Measurements from ENCODE around the gene RASD1. TPM values are rescaled to one million over a fixed set of nuclear protein-coding genes. Genes with fewer than 3 reads are reported as not detected.

The RASD1 gene
- total and polyA plus RNA-seq, 4 donors: 0.89 to 46.7 (median 14.7) TPM

DNA sequence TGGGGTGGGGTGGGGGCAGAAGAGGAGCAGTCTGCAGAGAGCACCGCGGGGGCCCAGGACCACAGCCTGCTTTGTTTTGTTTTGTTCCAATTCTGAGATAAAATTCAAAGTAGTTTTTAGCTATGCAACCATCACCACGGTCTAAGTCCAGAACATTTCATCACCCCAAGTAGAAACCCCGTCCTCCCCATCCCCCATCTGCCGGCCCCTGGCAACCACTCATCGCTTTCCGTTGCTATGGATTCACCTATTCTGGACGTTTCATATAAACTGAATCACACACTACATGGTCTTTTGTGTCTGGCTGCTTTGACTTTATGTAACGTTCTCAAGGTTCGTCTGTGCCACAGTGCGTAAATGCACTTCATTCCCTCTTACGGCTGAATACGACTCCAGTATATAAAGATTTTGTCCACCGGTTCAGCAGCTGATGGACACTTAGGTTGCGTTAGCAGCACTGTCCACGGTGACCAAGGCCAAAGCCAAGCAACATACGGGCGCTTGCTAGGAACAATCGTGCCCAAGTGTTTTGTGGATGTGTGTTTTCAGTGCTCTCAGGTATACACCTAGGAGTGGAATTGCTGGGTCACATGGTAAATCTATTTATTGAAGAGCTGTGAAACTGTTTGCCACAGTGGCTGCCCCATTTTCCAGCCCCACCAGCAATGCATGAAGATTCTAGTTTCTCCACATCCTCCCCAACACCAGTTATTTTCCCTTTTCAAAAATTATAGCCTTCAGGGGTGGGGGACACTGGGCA is 27.7 kb upstream of the RASD1 start (continued):
- TF ChIP-seq, protein P1, sequence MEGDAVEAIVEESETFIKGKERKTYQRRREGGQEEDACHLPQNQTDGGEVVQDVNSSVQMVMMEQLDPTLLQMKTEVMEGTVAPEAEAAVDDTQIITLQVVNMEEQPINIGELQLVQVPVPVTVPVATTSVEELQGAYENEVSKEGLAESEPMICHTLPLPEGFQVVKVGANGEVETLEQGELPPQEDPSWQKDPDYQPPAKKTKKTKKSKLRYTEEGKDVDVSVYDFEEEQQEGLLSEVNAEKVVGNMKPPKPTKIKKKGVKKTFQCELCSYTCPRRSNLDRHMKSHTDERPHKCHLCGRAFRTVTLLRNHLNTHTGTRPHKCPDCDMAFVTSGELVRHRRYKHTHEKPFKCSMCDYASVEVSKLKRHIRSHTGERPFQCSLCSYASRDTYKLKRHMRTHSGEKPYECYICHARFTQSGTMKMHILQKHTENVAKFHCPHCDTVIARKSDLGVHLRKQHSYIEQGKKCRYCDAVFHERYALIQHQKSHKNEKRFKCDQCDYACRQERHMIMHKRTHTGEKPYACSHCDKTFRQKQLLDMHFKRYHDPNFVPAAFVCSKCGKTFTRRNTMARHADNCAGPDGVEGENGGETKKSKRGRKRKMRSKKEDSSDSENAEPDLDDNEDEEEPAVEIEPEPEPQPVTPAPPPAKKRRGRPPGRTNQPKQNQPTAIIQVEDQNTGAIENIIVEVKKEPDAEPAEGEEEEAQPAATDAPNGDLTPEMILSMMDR (IDR thresholded peaks at IDR 0.05; ENCODE audit: low read depth, low read length, missing input control): no peak

DNA sequence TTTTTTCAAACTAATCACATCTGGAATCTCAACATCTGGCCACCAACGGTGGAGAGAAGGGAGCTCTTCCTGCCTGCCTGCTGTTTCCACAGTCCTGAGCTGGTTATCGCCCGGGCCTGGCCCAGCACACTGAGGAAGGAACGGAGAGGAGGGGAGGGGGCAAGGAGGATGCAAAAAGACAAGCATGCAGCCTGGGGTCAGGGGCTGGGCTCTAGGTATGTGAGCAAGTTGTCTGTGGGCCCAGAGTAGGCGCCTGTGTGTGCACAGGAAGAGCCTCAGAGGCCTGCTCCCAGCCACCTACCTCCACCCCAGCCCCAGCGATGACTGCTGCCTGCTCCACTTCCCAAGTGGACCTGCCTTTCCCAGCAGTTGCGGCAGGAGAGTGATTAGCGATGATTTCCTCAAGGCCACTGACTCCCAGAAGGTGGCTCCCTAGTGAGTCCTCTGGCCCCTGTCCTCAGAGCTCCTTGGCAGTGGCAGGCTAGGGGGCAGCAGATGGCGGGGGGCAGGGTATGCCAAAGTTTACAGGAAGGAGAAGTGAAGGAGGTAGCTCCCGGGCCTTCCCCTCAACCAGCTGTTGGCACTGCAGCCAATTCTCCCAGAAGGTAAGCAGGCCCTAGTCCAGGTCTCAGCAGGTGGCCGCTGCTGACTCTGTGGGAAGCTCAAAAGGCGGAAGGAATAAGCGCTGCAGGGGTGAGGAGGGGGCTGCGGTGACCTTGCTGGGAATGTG is 27.0 kb upstream of the RASD1 start:
- DNase-seq (ENCODE audit: low spot score): no peak
- TF ChIP-seq ATF3 (IDR thresholded peaks at IDR 0.05): no peak
- WGBS: 69% methylated on average over 14 of the region's 14 CpGs
- no peak overlapping the region for H3K9ac ChIP-seq (ENCODE audit: low read depth in 1 of 2, low read length in 2 of 2)
- H3K4me3 ChIP-seq (ENCODE audit: low read depth in 1 of 3, low read length in 3 of 3): no peak overlapping the region
- H3K27me3 ChIP-seq (ENCODE audit: control insufficient read depth in 4 of 4, insufficient read depth in 4 of 4, low read length in 3 of 4): no peaks in the 10 kb centered on the region
- H3K27ac ChIP-seq (ENCODE audit: low read depth in 1 of 2, low read length in 2 of 2): peak overlapping the region; percentile 48 to 53
- peaks cover 0 to 25% (median 6%) of the 10 kb centered on the region in 4 donors for H3K36me3 ChIP-seq (ENCODE audit: control insufficient read depth in 4 of 4, insufficient read depth in 3 of 4, low read depth in 1 of 4, low read length in 3 of 4)
- H3K4me1 ChIP-seq (ENCODE audit: control insufficient read depth in 4 of 4, insufficient read depth in 4 of 4, low read length in 3 of 4): peaks cover 9 to 44% (median 29%) of the 10 kb centered on the region in 4 donors
- H3K9me3 ChIP-seq (ENCODE audit: control insufficient read depth in 4 of 4, low read length in 3 of 4): no peaks in the 10 kb centered on the region

DNA sequence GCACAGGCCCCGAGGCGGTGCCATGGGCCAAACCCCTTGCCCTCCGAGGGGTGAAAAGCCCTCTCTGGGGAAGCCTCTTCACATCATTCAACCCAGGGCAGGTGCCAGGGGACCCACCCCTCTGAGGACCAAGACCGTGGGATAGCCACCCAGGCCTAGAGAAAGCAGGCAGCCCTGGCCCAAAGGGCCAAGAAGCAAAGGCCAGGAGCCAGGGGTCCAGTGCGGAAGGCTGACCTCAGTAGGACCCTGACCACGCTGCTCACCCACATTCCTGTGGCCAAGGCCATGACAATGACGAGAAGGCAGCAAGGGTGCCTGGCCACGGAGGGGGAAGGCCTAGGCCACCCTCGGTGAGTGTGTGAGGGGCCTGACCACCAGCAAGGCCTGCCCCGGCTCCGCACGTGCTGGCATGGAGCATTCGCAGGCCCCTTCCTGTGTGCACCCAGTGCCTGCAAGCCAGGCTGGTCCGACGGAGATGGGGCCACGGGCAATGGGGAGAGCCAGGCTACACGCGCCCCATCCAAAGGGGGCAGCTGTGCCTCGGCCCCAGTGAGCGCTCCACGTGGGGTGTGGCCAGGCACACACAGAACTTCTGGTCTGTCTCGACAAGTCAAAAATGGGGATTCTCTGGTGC is 24.5 kb upstream of the RASD1 start:
- WGBS: 96% methylated on average over 22 of the region's 22 CpGs
- H3K4me1 ChIP-seq (ENCODE audit: control insufficient read depth in 4 of 4, insufficient read depth in 4 of 4, low read length in 3 of 4): peaks cover 3 to 19% (median 10%) of the 10 kb centered on the region in 4 donors
- H3K27ac ChIP-seq (ENCODE audit: low read depth in 1 of 2, low read length in 2 of 2): no peak overlapping the region

DNA sequence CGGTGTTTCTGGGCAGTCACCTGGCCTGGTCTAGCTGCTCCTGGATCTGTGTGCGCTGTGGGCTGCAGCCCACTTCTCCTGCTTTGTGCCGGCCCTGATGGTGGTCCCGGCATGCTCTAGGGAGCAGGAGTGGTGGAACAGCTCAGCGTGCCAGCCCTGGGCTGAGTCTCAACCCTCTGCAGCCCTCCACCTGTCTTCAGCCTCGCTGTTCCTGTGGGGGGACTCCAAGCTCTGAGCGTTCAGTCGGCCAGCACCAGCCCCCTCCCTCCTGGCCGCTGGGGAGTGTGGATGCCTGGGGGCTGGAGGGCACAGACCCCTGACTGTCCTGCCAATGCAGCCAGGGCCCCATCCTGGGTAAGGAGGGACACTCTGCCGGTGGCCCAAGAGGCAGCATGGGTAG is 23.7 kb upstream of the RASD1 start:
- Histone ChIP-seq H3K36me3 (ENCODE audit: control insufficient read depth in 4 of 4, insufficient read depth in 3 of 4, low read depth in 1 of 4, low read length in 3 of 4) (peaks cover 0 to 32% (median 8%) of the 10 kb centered on the region in 4 donors), H3K27me3 (ENCODE audit: control insufficient read depth in 4 of 4, insufficient read depth in 4 of 4, low read length in 3 of 4) (no peaks in the 10 kb centered on the region), H3K27ac (ENCODE audit: low read depth in 1 of 2, low read length in 2 of 2) (no peak overlapping the region), H3K9ac (ENCODE audit: low read depth in 1 of 2, low read length in 2 of 2) (no peak overlapping the region), H3K4me3 (ENCODE audit: low read depth in 1 of 3, low read length in 3 of 3) (no peak overlapping the region), H3K4me1 (ENCODE audit: control insufficient read depth in 4 of 4, insufficient read depth in 4 of 4, low read length in 3 of 4) (peaks cover 3 to 15% (median 10%) of the 10 kb centered on the region in 4 donors), H3K9me3 (ENCODE audit: control insufficient read depth in 4 of 4, low read length in 3 of 4) (no peaks in the 10 kb centered on the region)
- DNase-seq (ENCODE audit: low spot score): no peak
- 95% methylated on average over 10 of the region's 10 CpGs for WGBS
- TF ChIP-seq FOXA1 (IDR thresholded peaks at IDR 0.05) (no peak), TAF1 (conservative IDR thresholded peaks at IDR 0.05) (no peak), HNF4G (IDR thresholded peaks at IDR 0.05) (no peak), NR2F2 (IDR thresholded peaks at IDR 0.05) (no peak), SP1 (IDR thresholded peaks at IDR 0.05) (no peak), GABPA (IDR thresholded peaks at IDR 0.05 in 1 of 2, conservative IDR thresholded peaks at IDR 0.05 in 1 of 2) (no peak), RAD21 (IDR thresholded peaks at IDR 0.05) (no peak), YY1 (IDR thresholded peaks at IDR 0.05) (no peak), ATF3 (IDR thresholded peaks at IDR 0.05) (no peak)
- TF ChIP-seq, protein P2, sequence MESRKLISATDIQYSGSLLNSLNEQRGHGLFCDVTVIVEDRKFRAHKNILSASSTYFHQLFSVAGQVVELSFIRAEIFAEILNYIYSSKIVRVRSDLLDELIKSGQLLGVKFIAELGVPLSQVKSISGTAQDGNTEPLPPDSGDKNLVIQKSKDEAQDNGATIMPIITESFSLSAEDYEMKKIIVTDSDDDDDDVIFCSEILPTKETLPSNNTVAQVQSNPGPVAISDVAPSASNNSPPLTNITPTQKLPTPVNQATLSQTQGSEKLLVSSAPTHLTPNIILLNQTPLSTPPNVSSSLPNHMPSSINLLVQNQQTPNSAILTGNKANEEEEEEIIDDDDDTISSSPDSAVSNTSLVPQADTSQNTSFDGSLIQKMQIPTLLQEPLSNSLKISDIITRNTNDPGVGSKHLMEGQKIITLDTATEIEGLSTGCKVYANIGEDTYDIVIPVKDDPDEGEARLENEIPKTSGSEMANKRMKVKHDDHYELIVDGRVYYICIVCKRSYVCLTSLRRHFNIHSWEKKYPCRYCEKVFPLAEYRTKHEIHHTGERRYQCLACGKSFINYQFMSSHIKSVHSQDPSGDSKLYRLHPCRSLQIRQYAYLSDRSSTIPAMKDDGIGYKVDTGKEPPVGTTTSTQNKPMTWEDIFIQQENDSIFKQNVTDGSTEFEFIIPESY (IDR thresholded peaks at IDR 0.05): no peak
- TF ChIP-seq, protein P1 (IDR thresholded peaks at IDR 0.05; ENCODE audit: low read depth, low read length, missing input control): no peak

More for the DNA sequence above, 24.5 kb upstream of the RASD1 start:
- DNase-seq (ENCODE audit: low spot score): no peak
- peaks cover 0 to 32% (median 8%) of the 10 kb centered on the region in 4 donors for H3K36me3 ChIP-seq (ENCODE audit: control insufficient read depth in 4 of 4, insufficient read depth in 3 of 4, low read depth in 1 of 4, low read length in 3 of 4)
- H3K9ac ChIP-seq (ENCODE audit: low read depth in 1 of 2, low read length in 2 of 2): no peak overlapping the region
- TF ChIP-seq EGR1 (IDR thresholded peaks at IDR 0.05; ENCODE audit: low read depth in 2 of 2) (no peak), HNF4A (conservative IDR thresholded peaks at IDR 0.05) (no peak)
- no peaks in the 10 kb centered on the region for H3K9me3 ChIP-seq (ENCODE audit: control insufficient read depth in 4 of 4, low read length in 3 of 4)
- no peaks in the 10 kb centered on the region for H3K27me3 ChIP-seq (ENCODE audit: control insufficient read depth in 4 of 4, insufficient read depth in 4 of 4, low read length in 3 of 4)
- H3K4me3 ChIP-seq (ENCODE audit: low read depth in 1 of 3, low read length in 3 of 3): no peak overlapping the region

All from liver (tissue), 9 donors.